ENCODE measurements around the gene TMEM86A. TPM values are rescaled to one million over a fixed set of nuclear protein-coding genes. Genes with fewer than 3 reads are reported as not detected.
"Not testable (repeated sequence)": the region's sequence is repeated elsewhere in the genome, so short reads cannot be mapped to it uniquely, and the experiment has no call there.

The TMEM86A gene
- total and polyA plus RNA-seq, 7 donors, result 0.76 to 3.9 (median 2.4) TPM

DNA sequence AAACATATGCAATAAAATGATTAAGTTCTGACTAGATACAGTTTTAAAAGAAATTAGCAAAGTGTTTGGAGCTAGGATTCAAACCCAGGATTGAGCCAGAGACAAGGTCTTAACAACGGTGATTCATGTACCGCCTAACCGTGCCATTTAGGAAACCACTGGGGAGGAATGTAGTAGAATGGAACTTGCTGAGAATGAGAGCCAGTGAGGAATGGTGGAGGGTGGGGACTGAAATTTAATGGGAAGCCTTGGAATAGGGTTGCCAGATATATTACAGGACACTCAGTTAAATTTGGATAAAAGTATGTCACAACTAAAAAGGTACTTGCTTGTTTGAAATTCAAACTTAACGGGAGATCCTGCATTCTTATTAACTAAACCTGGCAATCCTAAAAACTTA, 30.4 kb upstream of the TMEM86A start:
- Histone ChIP-seq H3K27me3 (ENCODE audit: insufficient read depth in 3 of 3, low read length in 2 of 3) (no peaks in the 10 kb centered on the region), H3K9me3 (peaks cover 3% of the 10 kb centered on the region), H3K4me3 (no peak overlapping the region), H3K27ac (no peak overlapping the region), H3K4me1 (no peaks in the 10 kb centered on the region), H3K36me3 (ENCODE audit: insufficient read depth in 1 of 2, low read depth in 1 of 2) (no peaks in the 10 kb centered on the region)
- intact Hi-C loops (cut with DNase I), result no loop called here
- DNase-seq, result no peak
- no peak for ATAC-seq
- 75 to 83% (median 82%) methylated on average over 4 of the region's 4 CpGs for WGBS, 3 donors
- TF ChIP-seq, protein P1, sequence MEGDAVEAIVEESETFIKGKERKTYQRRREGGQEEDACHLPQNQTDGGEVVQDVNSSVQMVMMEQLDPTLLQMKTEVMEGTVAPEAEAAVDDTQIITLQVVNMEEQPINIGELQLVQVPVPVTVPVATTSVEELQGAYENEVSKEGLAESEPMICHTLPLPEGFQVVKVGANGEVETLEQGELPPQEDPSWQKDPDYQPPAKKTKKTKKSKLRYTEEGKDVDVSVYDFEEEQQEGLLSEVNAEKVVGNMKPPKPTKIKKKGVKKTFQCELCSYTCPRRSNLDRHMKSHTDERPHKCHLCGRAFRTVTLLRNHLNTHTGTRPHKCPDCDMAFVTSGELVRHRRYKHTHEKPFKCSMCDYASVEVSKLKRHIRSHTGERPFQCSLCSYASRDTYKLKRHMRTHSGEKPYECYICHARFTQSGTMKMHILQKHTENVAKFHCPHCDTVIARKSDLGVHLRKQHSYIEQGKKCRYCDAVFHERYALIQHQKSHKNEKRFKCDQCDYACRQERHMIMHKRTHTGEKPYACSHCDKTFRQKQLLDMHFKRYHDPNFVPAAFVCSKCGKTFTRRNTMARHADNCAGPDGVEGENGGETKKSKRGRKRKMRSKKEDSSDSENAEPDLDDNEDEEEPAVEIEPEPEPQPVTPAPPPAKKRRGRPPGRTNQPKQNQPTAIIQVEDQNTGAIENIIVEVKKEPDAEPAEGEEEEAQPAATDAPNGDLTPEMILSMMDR (IDR thresholded peaks at IDR 0.05), result no peak

DNA sequence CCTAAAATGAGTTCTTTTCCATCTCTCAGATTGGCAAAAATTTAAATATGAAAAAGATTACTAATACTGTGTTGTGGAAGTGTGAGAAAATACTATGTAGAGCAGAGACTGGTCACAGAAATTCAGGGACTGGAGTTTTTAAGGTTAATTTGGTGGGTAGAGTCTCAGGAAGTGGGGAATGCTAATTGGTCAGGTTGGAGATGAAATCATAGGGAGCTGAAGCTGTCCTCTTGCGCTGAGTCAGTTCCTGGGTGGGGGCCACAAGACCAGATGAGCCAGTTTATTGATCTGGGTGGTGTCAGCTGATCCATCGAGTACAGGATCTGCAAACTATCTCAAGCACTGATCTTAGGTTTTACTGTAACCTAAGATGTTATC, 29.4 kb upstream of the TMEM86A start:
- WGBS, 3 donors, result 16 to 24% (median 17%) methylated on average over 2 of the region's 2 CpGs
- Histone ChIP-seq H3K4me1 (no peaks in the 10 kb centered on the region), H3K36me3 (ENCODE audit: insufficient read depth in 1 of 2, low read depth in 1 of 2) (no peaks in the 10 kb centered on the region), H3K27ac (no peak overlapping the region), H3K4me3 (no peak overlapping the region), H3K9me3 (peaks cover 3% of the 10 kb centered on the region), H3K27me3 (ENCODE audit: insufficient read depth in 3 of 3, low read length in 2 of 3) (no peaks in the 10 kb centered on the region)
- TF ChIP-seq, protein P1 (IDR thresholded peaks at IDR 0.05), result no peak
- no peak for DNase-seq
- no peak for ATAC-seq
- intact Hi-C loops (cut with DNase I), result no loop called here

DNA sequence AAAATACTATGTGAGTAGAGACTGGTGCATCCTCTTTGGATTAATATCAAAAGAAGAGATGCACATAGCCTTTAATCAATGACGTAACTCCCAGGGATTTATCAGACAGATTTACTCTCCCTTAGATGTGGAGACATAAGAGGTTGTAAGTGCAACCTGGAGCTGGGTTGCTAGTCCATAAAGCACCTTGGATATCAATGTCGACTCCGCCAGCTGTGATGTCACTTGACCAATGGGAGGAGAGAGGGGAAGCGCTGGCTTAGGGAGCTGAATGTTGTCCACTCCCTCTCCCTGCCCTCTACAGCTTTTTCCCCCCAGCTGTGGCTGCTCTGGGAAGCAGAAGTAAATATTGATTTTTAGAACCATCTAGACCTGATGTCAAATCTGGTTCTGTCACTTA, 28.9 kb upstream of the TMEM86A start:
- TF ChIP-seq, protein P1 (IDR thresholded peaks at IDR 0.05), result no peak
- H3K36me3 ChIP-seq (ENCODE audit: insufficient read depth in 1 of 2, low read depth in 1 of 2), result no peaks in the 10 kb centered on the region
- H3K4me3 ChIP-seq, result no peak overlapping the region
- no peak overlapping the region for H3K27ac ChIP-seq
- 46 to 71% (median 57%) methylated on average over 4 of the region's 4 CpGs for WGBS, 3 donors
- no peaks in the 10 kb centered on the region for H3K27me3 ChIP-seq (ENCODE audit: insufficient read depth in 3 of 3, low read length in 2 of 3)
- H3K4me1 ChIP-seq, result no peaks in the 10 kb centered on the region
- H3K9me3 ChIP-seq, result peaks cover 3% of the 10 kb centered on the region
- no peak for ATAC-seq
- DNase-seq, result no peak
- intact Hi-C loops (cut with DNase I), result no loop called here

DNA sequence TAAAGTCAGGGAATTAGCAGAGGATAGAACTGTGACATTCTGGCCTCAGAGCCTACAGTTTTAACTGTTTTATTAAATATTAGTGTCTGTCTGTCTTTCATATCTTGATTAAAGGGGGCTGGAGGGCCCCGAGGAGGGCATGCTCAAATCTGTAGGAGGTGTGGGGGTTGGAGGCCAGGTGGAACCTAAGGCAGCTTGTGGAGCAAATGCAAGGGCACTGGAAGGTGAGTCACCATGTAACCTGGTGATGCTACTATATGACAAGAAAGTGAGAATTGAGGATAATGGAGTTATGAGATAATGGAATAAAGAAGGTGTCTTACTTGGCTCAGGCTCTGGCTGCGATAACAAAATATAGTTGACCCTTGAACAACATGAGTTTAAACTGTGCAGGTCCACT, 27.3 kb upstream of the TMEM86A start:
- no peaks in the 10 kb centered on the region for H3K27me3 ChIP-seq (ENCODE audit: insufficient read depth in 3 of 3, low read length in 2 of 3)
- H3K36me3 ChIP-seq (ENCODE audit: insufficient read depth in 1 of 2, low read depth in 1 of 2), result no peaks in the 10 kb centered on the region
- no peak overlapping the region for H3K27ac ChIP-seq
- no peak overlapping the region for H3K4me3 ChIP-seq
- intact Hi-C loops (cut with DNase I), result no loop called here
- TF ChIP-seq, protein P1 (IDR thresholded peaks at IDR 0.05), result no peak
- peaks cover 3% of the 10 kb centered on the region for H3K9me3 ChIP-seq
- 87 to 93% (median 89%) methylated on average over 2 of the region's 2 CpGs for WGBS, 3 donors
- ATAC-seq (no peak), DNase-seq (no peak)
- H3K4me1 ChIP-seq, result no peaks in the 10 kb centered on the region

DNA sequence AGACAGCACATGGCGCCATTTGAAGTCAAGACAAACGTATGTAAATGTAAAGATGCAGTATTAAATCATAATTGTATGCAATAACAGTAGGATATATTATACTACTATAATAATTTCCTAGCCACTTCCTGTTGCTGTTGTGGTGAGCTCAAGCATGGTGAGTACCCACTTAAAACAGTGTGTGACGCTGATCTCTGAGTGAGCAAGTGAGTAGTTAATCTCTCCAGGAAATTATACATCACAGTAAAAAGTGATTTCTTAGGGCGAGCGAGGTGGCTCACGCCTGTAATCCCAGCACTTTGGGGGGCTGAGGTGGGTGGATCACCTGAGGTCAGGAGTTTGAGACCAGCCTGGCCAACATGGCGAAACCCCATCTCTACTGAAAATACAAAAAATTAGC, 26.4 kb upstream of the TMEM86A start:
- H3K4me3 ChIP-seq; H3K9me3 ChIP-seq; H3K36me3 ChIP-seq (ENCODE audit: insufficient read depth in 1 of 2, low read depth in 1 of 2); intact Hi-C loops (cut with DNase I); H3K27ac ChIP-seq; H3K27me3 ChIP-seq (ENCODE audit: insufficient read depth in 3 of 3, low read length in 2 of 3); H3K4me1 ChIP-seq; DNase-seq; ATAC-seq: not testable (repeated sequence)
- 77 to 85% (median 78%) methylated on average over 7 of the region's 7 CpGs for WGBS, 3 donors

Measured in psoas muscle (tissue), 8 donors.